Measurements from ENCODE around the gene MRAP. TPM values are rescaled to one million over a fixed set of nuclear protein-coding genes. Genes with fewer than 3 reads are reported as not detected.
"Not testable (repeated sequence)": the region's sequence is repeated elsewhere in the genome, so short reads cannot be mapped to it uniquely, and the experiment has no call there.

Gene MRAP
- total and polyA plus RNA-seq, 9 donors, result 0.58 to 67.5 (median 2.3) TPM; not detected in 1

DNA sequence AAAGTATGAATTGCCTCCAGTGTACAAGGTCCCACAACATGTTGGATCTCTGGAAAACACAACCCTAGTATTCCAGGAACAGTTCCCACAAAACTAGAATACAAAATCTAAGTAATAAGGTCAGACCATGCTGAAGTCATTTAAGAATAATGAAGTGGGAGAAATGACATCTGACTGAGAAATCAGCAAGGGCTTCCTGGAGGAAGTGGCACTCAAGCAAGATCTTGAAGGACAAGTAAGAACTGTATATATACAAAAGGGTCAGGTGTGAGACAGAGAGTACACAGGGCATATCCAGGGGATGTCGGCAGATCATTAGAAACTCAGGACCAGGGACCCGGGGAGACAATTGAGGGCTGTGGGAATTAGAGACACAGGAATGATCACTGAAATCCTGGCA lies 38.5 kb upstream of the MRAP start:
- 92 to 96% (median 92%) methylated on average over 2 of the region's 2 CpGs for WGBS, 3 donors
- Histone ChIP-seq H3K4me3 (no peak overlapping the region), H3K36me3 (no peaks in the 10 kb centered on the region), H3K9me3 (no peaks in the 10 kb centered on the region), H3K27ac (no peak overlapping the region), H3K4me1 (ENCODE audit: insufficient read depth) (no peaks in the 10 kb centered on the region), H3K27me3 (no peaks in the 10 kb centered on the region)
- no peak for TF ChIP-seq POLR2A (IDR thresholded peaks at IDR 0.05)
- TF ChIP-seq EP300 (IDR thresholded peaks at IDR 0.05), result no peak
- TF ChIP-seq, protein P1, sequence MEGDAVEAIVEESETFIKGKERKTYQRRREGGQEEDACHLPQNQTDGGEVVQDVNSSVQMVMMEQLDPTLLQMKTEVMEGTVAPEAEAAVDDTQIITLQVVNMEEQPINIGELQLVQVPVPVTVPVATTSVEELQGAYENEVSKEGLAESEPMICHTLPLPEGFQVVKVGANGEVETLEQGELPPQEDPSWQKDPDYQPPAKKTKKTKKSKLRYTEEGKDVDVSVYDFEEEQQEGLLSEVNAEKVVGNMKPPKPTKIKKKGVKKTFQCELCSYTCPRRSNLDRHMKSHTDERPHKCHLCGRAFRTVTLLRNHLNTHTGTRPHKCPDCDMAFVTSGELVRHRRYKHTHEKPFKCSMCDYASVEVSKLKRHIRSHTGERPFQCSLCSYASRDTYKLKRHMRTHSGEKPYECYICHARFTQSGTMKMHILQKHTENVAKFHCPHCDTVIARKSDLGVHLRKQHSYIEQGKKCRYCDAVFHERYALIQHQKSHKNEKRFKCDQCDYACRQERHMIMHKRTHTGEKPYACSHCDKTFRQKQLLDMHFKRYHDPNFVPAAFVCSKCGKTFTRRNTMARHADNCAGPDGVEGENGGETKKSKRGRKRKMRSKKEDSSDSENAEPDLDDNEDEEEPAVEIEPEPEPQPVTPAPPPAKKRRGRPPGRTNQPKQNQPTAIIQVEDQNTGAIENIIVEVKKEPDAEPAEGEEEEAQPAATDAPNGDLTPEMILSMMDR (IDR thresholded peaks at IDR 0.05), result no peak
- no peak for DNase-seq
- intact Hi-C loops (cut with DNase I), result no loop called here

GRCh38 chr21:32261929-32262328 lies 36.7 kb upstream of the MRAP start:
- Histone ChIP-seq H3K4me1 (ENCODE audit: insufficient read depth) (no peaks in the 10 kb centered on the region), H3K27ac (no peak overlapping the region), H3K9me3 (no peaks in the 10 kb centered on the region), H3K4me3 (no peak overlapping the region), H3K27me3 (no peaks in the 10 kb centered on the region), H3K36me3 (no peaks in the 10 kb centered on the region)
- intact Hi-C loops (cut with DNase I), result no loop called here
- WGBS, 3 donors, result 88 to 93% (median 89%) methylated on average over 5 of the region's 5 CpGs
- no peak for DNase-seq
- TF ChIP-seq, protein P1 (IDR thresholded peaks at IDR 0.05), result no peak
- no peak for TF ChIP-seq POLR2A (IDR thresholded peaks at IDR 0.05)
- no peak for TF ChIP-seq EP300 (IDR thresholded peaks at IDR 0.05)

DNA sequence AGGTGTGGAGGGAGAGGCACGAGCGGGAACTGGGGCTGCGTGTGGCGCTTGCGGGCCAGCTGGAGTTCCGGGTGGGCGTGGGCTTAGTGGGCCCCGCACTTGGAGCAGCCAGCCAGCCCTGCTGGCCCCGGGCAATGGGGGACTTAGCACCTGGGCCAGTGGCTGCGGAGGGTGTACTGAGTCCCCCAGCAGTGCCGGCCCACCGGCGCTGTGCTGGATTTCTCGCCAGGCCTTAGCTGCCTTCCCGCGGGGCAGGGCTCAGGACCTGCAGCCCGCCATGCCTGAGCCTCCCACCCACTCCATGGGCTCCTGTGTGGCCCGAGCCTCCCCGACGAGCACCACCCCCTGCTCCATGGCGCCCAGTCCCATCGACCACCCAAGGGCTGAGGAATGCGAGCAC lies 33.3 kb upstream of the MRAP start:
- H3K4me3 ChIP-seq; H3K27me3 ChIP-seq; intact Hi-C loops (cut with DNase I); H3K4me1 ChIP-seq (ENCODE audit: insufficient read depth); H3K27ac ChIP-seq; H3K9me3 ChIP-seq; DNase-seq; H3K36me3 ChIP-seq: not testable (repeated sequence)
- WGBS, 3 donors, result 85 to 95% (median 94%) methylated on average over 18 to 23 of the region's 23 CpGs

DNA sequence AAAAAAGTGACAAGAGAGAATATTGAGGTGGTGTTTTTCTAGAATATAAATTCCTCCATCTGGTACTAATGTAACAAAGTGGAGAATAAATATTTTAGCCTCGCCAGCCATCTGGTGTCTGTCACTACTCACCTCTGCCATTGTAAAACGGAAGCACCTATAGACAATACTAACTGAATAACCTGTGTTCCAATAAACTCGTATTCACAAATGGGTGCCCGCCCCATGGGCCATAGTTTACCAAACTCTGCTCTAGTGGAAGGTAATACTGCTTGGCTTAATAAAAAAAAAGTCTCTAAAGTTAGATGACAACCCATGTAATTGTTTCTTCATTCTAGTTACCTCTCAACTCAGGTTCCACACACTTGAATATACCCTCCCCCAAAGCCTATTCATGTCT lies 27.9 kb upstream of the MRAP start:
- Histone ChIP-seq H3K36me3 (no peaks in the 10 kb centered on the region), H3K9me3 (no peaks in the 10 kb centered on the region), H3K27ac (no peak overlapping the region), H3K4me3 (no peak overlapping the region), H3K27me3 (no peaks in the 10 kb centered on the region), H3K4me1 (ENCODE audit: insufficient read depth) (no peaks in the 10 kb centered on the region)
- TF ChIP-seq, protein P1 (IDR thresholded peaks at IDR 0.05), result no peak
- TF ChIP-seq EP300 (IDR thresholded peaks at IDR 0.05) (no peak), POLR2A (IDR thresholded peaks at IDR 0.05) (no peak)
- intact Hi-C loops (cut with DNase I), result no loop called here
- WGBS, 3 donors, result 72 to 88% (median 86%) methylated on average over 4 of the region's 4 CpGs
- no peak for DNase-seq

- Histone ChIP-seq H3K27me3 (no peaks in the 10 kb centered on the region), H3K9me3 (no peaks in the 10 kb centered on the region), H3K4me3 (no peak overlapping the region), H3K27ac (no peak overlapping the region), H3K4me1 (ENCODE audit: insufficient read depth) (peaks cover 5% of the 10 kb centered on the region), H3K36me3 (no peaks in the 10 kb centered on the region)
- DNase-seq, result no peak
- WGBS, 3 donors, result 63 to 81% (median 77%) methylated on average over 4 of the region's 4 CpGs
- intact Hi-C loops (cut with DNase I), result no loop called here
- no peak for TF ChIP-seq EP300 (IDR thresholded peaks at IDR 0.05)
- no peak for TF ChIP-seq POLR2A (IDR thresholded peaks at IDR 0.05)
- TF ChIP-seq, protein P1 (IDR thresholded peaks at IDR 0.05), result no peak
Measured at GRCh38 chr21:32276671-32277070, 22.0 kb upstream of the MRAP start.
